GM12878 (cell line): ENCODE data around the gene PITPNC1. TPM values are rescaled to one million over a fixed set of nuclear protein-coding genes. Genes with fewer than 3 reads are reported as not detected.

Experiments
- BHLHE40 ChIP-seq, 2 experiments: fragments of 450-650 bp in 1 of 2; IDR thresholded peaks; 2 replicates each; pipeline ENCODE4 v1.6.1; 2011 to 2017; ENCODE audit warnings: low read depth in 2 of 2, borderline replicate concordance in 1 of 2, improper control_type of control experiment in 1 of 2, low read length in 1 of 2, mild to moderate bottlenecking in 1 of 2
- CUX1 ChIP-seq: IDR thresholded peaks from 2 replicates; pipeline ENCODE4 v1.6.1; 2012; ENCODE audit warnings: improper control_type of control experiment, low read depth, low read length; ENCODE audit not compliant: insufficient replicate concordance
- E2F4 ChIP-seq: IDR thresholded peaks from 2 replicates; pipeline ENCODE4 v1.6.1; 2012; ENCODE audit warnings: low read depth, low read length, improper control_type of control experiment
- E2F8 ChIP-seq: fragments of 450-650 bp; IDR thresholded peaks from 2 replicates; pipeline ENCODE4 v1.6.1; 2018; ENCODE audit warnings: mild to moderate bottlenecking, low read depth, moderate library complexity; ENCODE audit not compliant: partially characterized antibody
- E4F1 ChIP-seq: fragments of 450-650 bp; IDR thresholded peaks from 2 replicates; pipeline ENCODE4 v1.6.1; 2018; ENCODE audit warnings: borderline replicate concordance, mild to moderate bottlenecking; ENCODE audit not compliant: partially characterized antibody
- ESRRA ChIP-seq: IDR thresholded peaks from 2 replicates; pipeline ENCODE4 v1.6.1; 2012; ENCODE audit warnings: mild to moderate bottlenecking, low read length, improper control_type of control experiment
- MTA2 ChIP-seq: fragments of 450-650 bp; IDR thresholded peaks from 2 replicates; pipeline ENCODE4 v1.6.1; 2016; ENCODE audit warnings: low read depth, mild to moderate bottlenecking, moderate library complexity
- NRF1 ChIP-seq: conservative IDR thresholded peaks from 2 replicates; pipeline ENCODE4 v1.6.1; 2011; ENCODE audit warnings: mild to moderate bottlenecking, low read depth, low read length, improper control_type of control experiment
- PAX8 ChIP-seq: fragments of 450-650 bp; IDR thresholded peaks from 2 replicates; pipeline ENCODE4 v1.6.1; 2017; ENCODE audit warnings: mild to moderate bottlenecking, moderate library complexity
- POLR2AphosphoS2 ChIP-seq: IDR thresholded peaks from 2 replicates; pipeline ENCODE4 v1.6.1; 2011; ENCODE audit warnings: low read depth, mild to moderate bottlenecking, low read length, improper control_type of control experiment, moderate library complexity
- POU2F2 ChIP-seq: IDR thresholded peaks from 3 replicates; pipeline ENCODE4 v1.6.1; 2011; ENCODE audit warnings: low read depth, mild to moderate bottlenecking, low read length, borderline replicate concordance
- STAT3 ChIP-seq: IDR thresholded peaks from 2 replicates; pipeline ENCODE4 v1.6.1; 2011; ENCODE audit warnings: low read depth, low read length, improper control_type of control experiment
- ZBTB40 ChIP-seq: fragments of 450-650 bp; IDR thresholded peaks from 2 replicates; pipeline ENCODE4 v1.6.1; 2016; ENCODE audit warnings: mild to moderate bottlenecking, moderate library complexity, borderline replicate concordance
- polyA plus RNA-seq, 11 experiments: library from polyadenylated mRNA; depleted of rRNA in 4 of 11; unstranded in 6 of 11; stranded (reverse) in 5 of 11; fragments of >200 nt; fragmentation: Nextera tagmentation in 4 of 11; fragmentation: Illumina TruSeq in 1 of 11; extraction: Ambion mirVana in 4 of 11; extraction: Trizol in 1 of 11; gene quantifications; 1 replicate in 1 of 11; 2 replicates in 10 of 11; pipeline versions ENCODE4 v1.2.1 to v1.2.3, GENCODE V29; 2011 to 2016; ENCODE audit warnings: inconsistent platforms in 2 of 11, missing spikeins in 2 of 11, low read depth in 1 of 11
- total RNA-seq, 4 experiments: library from RNA; depleted of rRNA in 3 of 4; stranded (reverse); fragments of >200 nt in 3 of 4; fragmentation: Illumina TruSeq in 1 of 4; extraction: Trizol in 1 of 4; gene quantifications; 2 replicates each; pipeline versions ENCODE4 v1.2.1 to v1.2.3, GENCODE V29; 2013 to 2021

PITPNC1 gene
- total and polyA plus RNA-seq, 10 of the 15 experiments (the other 5 are each of a cell fraction or from before 2014, with no cell fraction given): 12.2 to 62.4 (median 47.3) TPM

- TF ChIP-seq E2F8: no peak
- no peak for TF ChIP-seq NRF1
- no peak for TF ChIP-seq E2F4
- TF ChIP-seq ESRRA: no peak
- no peak for TF ChIP-seq CUX1
- TF ChIP-seq BHLHE40 (IDR thresholded peaks at IDR 0.05; ENCODE audit: borderline replicate concordance in 1 of 2, low read depth in 2 of 2, low read length in 1 of 2): peak; percentile 81 to 92
- TF ChIP-seq ZBTB40: no peak
- TF ChIP-seq STAT3: no peak
- TF ChIP-seq POLR2AphosphoS2: no peak
- TF ChIP-seq PAX8: no peak
- no peak for TF ChIP-seq E4F1
- 0 out of 3 replicates have a peak, but pooled peaks have one; percentile 30 for TF ChIP-seq POU2F2
- 0 out of 2 replicates have a peak, but pooled peaks have one; percentile 8 for TF ChIP-seq MTA2
Observed at GRCh38 chr17:67575325-67575724, 198.2 kb downstream of the PITPNC1 start (continued).
